ENCODE results near the gene PRR20A. TPM values are rescaled to one million over a fixed set of nuclear protein-coding genes. Genes with fewer than 3 reads are reported as not detected.
"Not testable (repeated sequence)": the region's sequence is repeated elsewhere in the genome, so short reads cannot be mapped to it uniquely, and the experiment has no call there.

PRR20A gene
- total and polyA plus RNA-seq, 2 experiments from 2014 or later: not detected

- H3K4me2 ChIP-seq (ENCODE audit: unreplicated experiment); H3F3A ChIP-seq (ENCODE audit: insufficient read depth); H2AFZ ChIP-seq; H3K36me3 ChIP-seq (ENCODE audit: low read depth); H3K9me3 ChIP-seq (ENCODE audit: low read depth); H4K20me1 ChIP-seq (ENCODE audit: insufficient read depth); H3K4me3 ChIP-seq; H3K27me3 ChIP-seq (replicated peaks; ENCODE audit: insufficient read depth); H3K4me1 ChIP-seq (ENCODE audit: insufficient read depth); H3K79me2 ChIP-seq (ENCODE audit: insufficient read depth); DNase-seq; H3K27ac ChIP-seq; in situ Hi-C loops (cut with MboI); H3K9me2 ChIP-seq (ENCODE audit: insufficient read depth); H3K9ac ChIP-seq: not testable (repeated sequence)
- no CpG with 5 or more reads among the region's 22 CpGs for WGBS, 2 experiments (ENCODE audit: low coverage in 1 of 2, low lambda C conversion rate in 2 of 2, missing lambda C conversion rate in 2 of 2)
Measured at GRCh38 chr13:57160332-57160731, 19.6 kb downstream of the PRR20A start, which contains the start of gene PRR20D. TSS of gene PRR20D (plus strand) at chr13:57160632. CDS start at chr13:57161019, 387 bp downstream.

GRCh38 chr13:57166897-57167296 is 26.2 kb downstream of the PRR20A start, which contains the start of gene PRR20E:
TSS of gene PRR20E (plus strand) at chr13:57167197. CDS start at chr13:57167584, 387 bp downstream.
- H3K27ac ChIP-seq; H3K79me2 ChIP-seq (ENCODE audit: insufficient read depth); H4K20me1 ChIP-seq (ENCODE audit: insufficient read depth); H3K9me3 ChIP-seq (ENCODE audit: low read depth); H3K9ac ChIP-seq; H3K4me2 ChIP-seq (ENCODE audit: unreplicated experiment); in situ Hi-C loops (cut with MboI); H3F3A ChIP-seq (ENCODE audit: insufficient read depth); H3K9me2 ChIP-seq (ENCODE audit: insufficient read depth); DNase-seq; H3K4me3 ChIP-seq; H3K27me3 ChIP-seq (replicated peaks; ENCODE audit: insufficient read depth); H3K4me1 ChIP-seq (ENCODE audit: insufficient read depth); H3K36me3 ChIP-seq (ENCODE audit: low read depth); H2AFZ ChIP-seq: not testable (repeated sequence)
- WGBS, 2 experiments (ENCODE audit: low coverage in 1 of 2, low lambda C conversion rate in 2 of 2, missing lambda C conversion rate in 2 of 2): no CpG with 5 or more reads among the region's 22 CpGs

- Histone ChIP-seq H3K27ac (no peak overlapping the region), H3K9ac (no peak overlapping the region), H3K27me3 (replicated peaks; ENCODE audit: insufficient read depth) (no peaks in the 10 kb centered on the region), H3K4me1 (ENCODE audit: insufficient read depth) (no peaks in the 10 kb centered on the region), H3K4me3 (no peak overlapping the region), H4K20me1 (ENCODE audit: insufficient read depth) (no peaks in the 10 kb centered on the region), H2AFZ (no peak overlapping the region), H3K79me2 (ENCODE audit: insufficient read depth) (no peaks in the 10 kb centered on the region), H3F3A (ENCODE audit: insufficient read depth) (no peaks in the 10 kb centered on the region), H3K9me2 (ENCODE audit: insufficient read depth) (no peaks in the 10 kb centered on the region), H3K36me3 (ENCODE audit: low read depth) (no peaks in the 10 kb centered on the region), H3K4me2 (ENCODE audit: unreplicated experiment) (no peak overlapping the region), H3K9me3 (ENCODE audit: low read depth) (no peaks in the 10 kb centered on the region)
- no peak for DNase-seq
- in situ Hi-C loops (cut with MboI): no loop called here
- WGBS, 2 experiments (ENCODE audit: low coverage in 1 of 2, low lambda C conversion rate in 2 of 2, missing lambda C conversion rate in 2 of 2): 52 to 58% methylated on average over 1 of the region's 1 CpG
- TF ChIP-seq EZH2 (IDR thresholded peaks at IDR 0.05; ENCODE audit: insufficient read depth, poor library complexity, severe bottlenecking): no peak
- TF ChIP-seq EZH2phosphoT487 (IDR thresholded peaks at IDR 0.05; ENCODE audit: insufficient read depth, low read depth): no peak
Measured at GRCh38 chr13:57191667-57192066, 50.9 kb downstream of the PRR20A start.

Small RNAs within 50 kb of the gene (small RNA-seq; reads per million reads assigned to genes)
- not detected for gene PRR20FP (ENCODE audit: low read depth, low replicate concordance)

Other genes starting within 250 kb of the PRR20A start
- not detected in 2 replicates for gene PRR20B, start 6.6 kb downstream of the PRR20A start, total RNA-seq (2014; rRNA removed; shearing (Covaris generic))
- gene PRR20B, start 6.6 kb downstream of the PRR20A start, polyA plus RNA-seq (2016; fragmentation: Nextera tagmentation; extraction: Ambion mirVana): not detected in 2 replicates
- not detected in 2 replicates for gene PRR20C, start 13.1 kb downstream of the PRR20A start, total RNA-seq (2014; rRNA removed; shearing (Covaris generic))
- not detected in 2 replicates for gene PRR20C, start 13.1 kb downstream of the PRR20A start, polyA plus RNA-seq (2016; fragmentation: Nextera tagmentation; extraction: Ambion mirVana)
- gene PRR20D, start 19.7 kb downstream of the PRR20A start, total RNA-seq (2014; rRNA removed; shearing (Covaris generic)): not detected in 2 replicates
- not detected in 2 replicates for gene PRR20D, start 19.7 kb downstream of the PRR20A start, polyA plus RNA-seq (2016; fragmentation: Nextera tagmentation; extraction: Ambion mirVana)
- gene PRR20E, start 26.3 kb downstream of the PRR20A start, total RNA-seq (2014; rRNA removed; shearing (Covaris generic)): not detected in 2 replicates
- gene PRR20E, start 26.3 kb downstream of the PRR20A start, polyA plus RNA-seq (2016; fragmentation: Nextera tagmentation; extraction: Ambion mirVana): not detected in 2 replicates

All from GM23248 (cell line).